ENCODE data around the gene IQSEC2. TPM values are rescaled to one million over a fixed set of nuclear protein-coding genes. Genes with fewer than 3 reads are reported as not detected.

The IQSEC2 gene
- polyA plus RNA-seq, 3 donors: 6.5 to 31.2 (median 6.9) TPM

GRCh38 chrX:53308836-53309235 lies 27.5 kb upstream of the IQSEC2 start:
- Histone ChIP-seq H3K36me3 (replicated peaks in 1 of 2; ENCODE audit: control insufficient read depth in 1 of 2, insufficient read depth in 2 of 2, low read length in 2 of 2) (no peaks in the 10 kb centered on the region), H3K27ac (ENCODE audit: low read depth in 1 of 2, low read length in 2 of 2) (no peak overlapping the region), H3K4me2 (replicated peaks; ENCODE audit: extremely low read depth, low read length, poor library complexity, severe bottlenecking) (no peak overlapping the region), H3K4me3 (replicated peaks in 1 of 3; ENCODE audit: low read depth in 2 of 3, low read length in 3 of 3) (no peak overlapping the region), H3K27me3 (ENCODE audit: control insufficient read depth in 2 of 2, insufficient read depth in 2 of 2, low read length in 2 of 2) (no peaks in the 10 kb centered on the region), H3K9ac (ENCODE audit: insufficient read depth, low read length, poor library complexity, severe bottlenecking) (no peak overlapping the region), H2AFZ (ENCODE audit: insufficient read depth, low read depth, low read length, poor library complexity, severe bottlenecking) (no peak overlapping the region), H3K79me2 (ENCODE audit: insufficient read depth, low read length) (no peaks in the 10 kb centered on the region), H3K9me3 (replicated peaks in 1 of 2; ENCODE audit: control insufficient read depth in 1 of 2, insufficient read depth in 1 of 2, low read length in 2 of 2) (no peaks in the 10 kb centered on the region), H3K4me1 (ENCODE audit: control insufficient read depth in 1 of 2, insufficient read depth in 2 of 2, low read length in 2 of 2) (peaks cover 10% of the 10 kb centered on the region in 2 donors), H4K20me1 (ENCODE audit: insufficient read depth, low read length) (peaks cover 21% of the 10 kb centered on the region)
- DNase-seq: no peak
- Mint-ChIP-seq H3K36me3 (no peaks in the 10 kb centered on the region), H3K4me3 (no peak overlapping the region), H3K27me3 (ENCODE audit: low read depth in 3 of 3) (peaks cover 0 to 17% (median 2%) of the 10 kb centered on the region in 3 donors), H3K4me1 (peaks cover 12% of the 10 kb centered on the region), H3K27ac (no peak overlapping the region), H3K9me3 (peaks cover 0 to 5% (median 0%) of the 10 kb centered on the region in 7 donors)
- no peak for TF ChIP-seq CTCF (IDR thresholded peaks at IDR 0.05)
- intact Hi-C loops (cut with micrococcal nuclease): no loop called here
- WGBS (ENCODE audit: insufficient coverage): 93% methylated on average over 2 of the region's 4 CpGs

- no peaks in the 10 kb centered on the region for H3K36me3 ChIP-seq (replicated peaks in 1 of 2; ENCODE audit: control insufficient read depth in 1 of 2, insufficient read depth in 2 of 2, low read length in 2 of 2)
- Mint-ChIP-seq H3K27me3 (ENCODE audit: low read depth in 3 of 3) (peaks cover 0 to 16% (median 0%) of the 10 kb centered on the region in 3 donors), H3K4me3 (no peak overlapping the region), H3K36me3 (no peaks in the 10 kb centered on the region), H3K9me3 (peaks cover 0 to 5% (median 0%) of the 10 kb centered on the region in 7 donors), H3K27ac (no peak overlapping the region), H3K4me1 (peaks cover 6% of the 10 kb centered on the region)
- H3K4me1 ChIP-seq (ENCODE audit: control insufficient read depth in 1 of 2, insufficient read depth in 2 of 2, low read length in 2 of 2): no peaks in the 10 kb centered on the region
- intact Hi-C loops (cut with micrococcal nuclease): no loop called here
- no peak overlapping the region for H3K4me2 ChIP-seq (replicated peaks; ENCODE audit: extremely low read depth, low read length, poor library complexity, severe bottlenecking)
- H3K9me3 ChIP-seq (replicated peaks in 1 of 2; ENCODE audit: control insufficient read depth in 1 of 2, insufficient read depth in 1 of 2, low read length in 2 of 2): no peaks in the 10 kb centered on the region
- no peak overlapping the region for H3K4me3 ChIP-seq (replicated peaks in 1 of 3; ENCODE audit: low read depth in 2 of 3, low read length in 3 of 3)
- peaks cover 8% of the 10 kb centered on the region for H4K20me1 ChIP-seq (ENCODE audit: insufficient read depth, low read length)
- no peak overlapping the region for H3K9ac ChIP-seq (ENCODE audit: insufficient read depth, low read length, poor library complexity, severe bottlenecking)
- no peaks in the 10 kb centered on the region for H3K79me2 ChIP-seq (ENCODE audit: insufficient read depth, low read length)
- H3K27me3 ChIP-seq (ENCODE audit: control insufficient read depth in 2 of 2, insufficient read depth in 2 of 2, low read length in 2 of 2): peaks cover 0 to 2% of the 10 kb centered on the region in 2 donors
- H2AFZ ChIP-seq (ENCODE audit: insufficient read depth, low read depth, low read length, poor library complexity, severe bottlenecking): no peak overlapping the region
- no peak for TF ChIP-seq CTCF (IDR thresholded peaks at IDR 0.05)
- H3K27ac ChIP-seq (ENCODE audit: low read depth in 1 of 2, low read length in 2 of 2): no peak overlapping the region
- no CpG with 5 or more reads among the region's 9 CpGs for WGBS (ENCODE audit: insufficient coverage)
- DNase-seq: no peak
Observed at GRCh38 chrX:53305996-53306937, 24.9 kb upstream of the IQSEC2 start.

Data from CD14-positive monocyte (primary cell).